AG09309 (cell line): ENCODE results near the gene MAP3K14.

Experiments
- DNase-seq: peaks from one replicate; pipeline ENCODE4 v3.0.0-alpha.2; 2010; ENCODE audit warnings: low read depth
- H3K4me3 ChIP-seq: 2 replicates; pipeline ENCODE4 v1.5.1; 2011; ENCODE audit warnings: mild to moderate bottlenecking, low read depth, low read length, moderate library complexity; ENCODE audit not compliant: control insufficient read depth
- TF ChIP-seq, protein P1 (sequence below): IDR thresholded peaks from 2 replicates; pipeline ENCODE4 v1.5.1; 2011; ENCODE audit warnings: mild to moderate bottlenecking, low read depth, low read length, inconsistent platforms; ENCODE audit not compliant: insufficient read depth, control insufficient read depth; ENCODE audit errors: missing control alignments

MAP3K14 gene

DNA sequence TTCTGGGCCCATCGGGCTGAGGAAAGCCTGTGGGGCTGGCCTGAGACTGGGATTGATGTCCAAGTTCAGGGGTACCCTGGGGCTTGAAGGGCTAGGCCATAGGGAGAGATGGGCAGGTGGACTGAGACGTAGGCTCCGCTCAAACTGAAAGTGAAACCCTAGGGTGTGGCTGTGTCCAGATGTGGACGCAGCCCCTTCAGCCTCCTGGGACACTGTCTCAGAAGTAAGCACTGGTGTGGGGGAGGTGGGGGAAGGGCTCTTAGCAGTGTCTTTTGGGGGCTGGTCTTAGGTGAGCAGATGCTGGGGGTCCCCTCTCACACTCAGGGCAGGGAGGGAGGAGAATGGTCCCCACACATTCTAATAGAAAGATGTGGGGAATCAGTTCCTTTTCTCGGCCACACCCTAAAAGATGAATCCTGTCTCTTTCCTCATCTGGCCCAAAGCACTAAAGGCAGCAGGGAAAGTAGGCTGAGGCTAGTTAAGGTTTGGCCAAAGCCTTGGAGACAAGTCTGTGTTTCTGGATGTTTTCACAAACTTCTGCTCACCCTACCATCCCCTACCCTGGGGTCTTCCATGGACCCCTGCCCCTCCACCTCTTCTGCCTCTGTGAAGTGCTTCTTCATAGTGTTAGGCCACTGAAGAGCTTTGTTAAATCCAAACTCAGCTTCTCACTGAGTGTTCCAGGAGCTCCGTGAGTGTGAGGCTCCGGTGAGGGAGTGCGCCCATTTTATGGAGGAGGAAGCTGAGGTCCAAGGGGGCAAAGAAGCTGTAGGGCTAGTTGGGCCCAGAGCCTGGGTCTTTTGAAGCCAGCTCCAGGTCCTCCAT is 89.5 kb downstream of the MAP3K14 start:
- H3K4me3 ChIP-seq = no peak overlapping the region
- DNase-seq = no peak
- TF ChIP-seq, protein P1, sequence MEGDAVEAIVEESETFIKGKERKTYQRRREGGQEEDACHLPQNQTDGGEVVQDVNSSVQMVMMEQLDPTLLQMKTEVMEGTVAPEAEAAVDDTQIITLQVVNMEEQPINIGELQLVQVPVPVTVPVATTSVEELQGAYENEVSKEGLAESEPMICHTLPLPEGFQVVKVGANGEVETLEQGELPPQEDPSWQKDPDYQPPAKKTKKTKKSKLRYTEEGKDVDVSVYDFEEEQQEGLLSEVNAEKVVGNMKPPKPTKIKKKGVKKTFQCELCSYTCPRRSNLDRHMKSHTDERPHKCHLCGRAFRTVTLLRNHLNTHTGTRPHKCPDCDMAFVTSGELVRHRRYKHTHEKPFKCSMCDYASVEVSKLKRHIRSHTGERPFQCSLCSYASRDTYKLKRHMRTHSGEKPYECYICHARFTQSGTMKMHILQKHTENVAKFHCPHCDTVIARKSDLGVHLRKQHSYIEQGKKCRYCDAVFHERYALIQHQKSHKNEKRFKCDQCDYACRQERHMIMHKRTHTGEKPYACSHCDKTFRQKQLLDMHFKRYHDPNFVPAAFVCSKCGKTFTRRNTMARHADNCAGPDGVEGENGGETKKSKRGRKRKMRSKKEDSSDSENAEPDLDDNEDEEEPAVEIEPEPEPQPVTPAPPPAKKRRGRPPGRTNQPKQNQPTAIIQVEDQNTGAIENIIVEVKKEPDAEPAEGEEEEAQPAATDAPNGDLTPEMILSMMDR = no peak

DNA sequence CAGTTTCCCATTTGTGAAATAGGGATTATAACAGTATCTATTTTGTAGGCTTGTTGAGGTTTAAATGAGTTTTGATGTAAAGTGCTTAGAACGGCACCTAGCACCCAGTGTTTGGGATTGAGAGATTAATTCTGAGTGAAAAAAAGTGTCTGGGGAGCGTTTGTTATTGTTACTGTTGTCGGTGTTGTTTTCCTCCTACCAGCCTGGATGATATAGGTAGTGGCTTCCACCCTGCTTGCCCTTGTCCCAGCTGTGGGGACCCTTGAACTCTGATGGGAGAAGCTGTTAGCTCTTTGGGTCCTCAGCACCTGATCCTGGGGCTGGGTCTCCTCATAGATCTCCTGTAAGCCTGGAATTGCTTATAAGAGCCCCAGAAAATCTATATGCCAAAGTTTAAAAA is 90.2 kb downstream of the MAP3K14 start:
- TF ChIP-seq, protein P1 = no peak
- H3K4me3 ChIP-seq = no peak overlapping the region
- DNase-seq = no peak

DNA sequence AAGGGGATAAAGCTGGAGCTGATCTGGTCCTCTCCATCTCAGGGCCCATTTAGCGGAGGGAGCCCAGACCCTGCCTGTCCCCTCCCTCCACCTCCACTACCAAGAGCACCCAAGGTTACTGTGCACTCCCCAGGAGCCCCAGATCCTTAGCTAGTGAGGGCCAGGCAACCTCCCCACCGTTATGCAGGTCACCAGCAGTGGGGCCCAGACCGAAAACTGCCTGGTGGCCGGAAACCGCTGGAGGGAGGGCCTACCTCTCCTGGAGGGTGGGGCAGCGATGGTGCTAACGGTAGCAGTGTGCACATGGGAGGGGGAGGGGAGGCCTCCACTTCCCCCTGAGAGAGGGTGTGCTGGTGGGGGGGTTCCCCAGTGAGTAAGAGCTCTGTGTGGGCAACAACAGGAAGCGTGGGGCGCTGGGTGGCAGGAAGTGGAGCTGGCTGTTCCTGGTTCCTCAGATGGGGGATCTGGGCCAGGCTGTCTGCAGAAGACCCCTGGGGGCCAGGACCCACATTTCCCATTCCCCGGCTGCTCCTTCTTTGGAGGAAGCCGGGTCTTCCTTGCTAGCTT is 90.8 kb downstream of the MAP3K14 start:
- no peak overlapping the region for H3K4me3 ChIP-seq
- DNase-seq = no peak
- TF ChIP-seq, protein P1 = no peak

DNA sequence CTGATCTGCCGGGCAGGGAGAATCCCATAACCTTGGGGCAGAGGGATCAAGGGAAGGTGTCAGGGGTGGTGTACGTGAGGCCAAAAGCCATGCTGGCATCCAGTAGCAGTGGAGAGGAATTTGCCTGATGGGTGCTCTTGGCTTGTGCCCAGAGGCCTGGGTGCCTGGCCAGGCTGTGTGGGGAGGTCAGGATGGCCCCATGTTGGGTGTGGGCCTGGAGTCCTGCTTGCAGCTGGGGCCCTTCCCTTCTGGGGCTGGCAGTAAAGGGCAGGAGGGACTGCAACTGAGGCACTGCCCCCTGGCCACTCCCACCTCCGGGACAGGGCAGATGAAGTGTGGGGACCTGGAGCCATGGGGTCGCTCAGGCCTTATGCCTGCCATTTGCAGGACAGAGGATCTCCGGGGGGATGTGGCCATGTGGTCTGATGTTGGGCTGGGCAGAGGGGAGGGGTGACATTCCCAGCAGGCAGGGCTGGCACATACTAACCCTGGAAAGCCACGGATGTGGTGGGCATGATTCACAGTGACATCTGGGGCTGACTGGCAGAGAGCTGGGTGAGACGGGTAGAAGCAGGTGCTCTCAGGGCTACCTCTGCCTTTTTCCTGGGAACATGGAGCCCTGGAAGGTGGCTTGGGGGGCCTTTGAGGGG is 91.6 kb downstream of the MAP3K14 start:
- no peak overlapping the region for H3K4me3 ChIP-seq
- TF ChIP-seq, protein P1 = no peak
- no peak for DNase-seq

DNA sequence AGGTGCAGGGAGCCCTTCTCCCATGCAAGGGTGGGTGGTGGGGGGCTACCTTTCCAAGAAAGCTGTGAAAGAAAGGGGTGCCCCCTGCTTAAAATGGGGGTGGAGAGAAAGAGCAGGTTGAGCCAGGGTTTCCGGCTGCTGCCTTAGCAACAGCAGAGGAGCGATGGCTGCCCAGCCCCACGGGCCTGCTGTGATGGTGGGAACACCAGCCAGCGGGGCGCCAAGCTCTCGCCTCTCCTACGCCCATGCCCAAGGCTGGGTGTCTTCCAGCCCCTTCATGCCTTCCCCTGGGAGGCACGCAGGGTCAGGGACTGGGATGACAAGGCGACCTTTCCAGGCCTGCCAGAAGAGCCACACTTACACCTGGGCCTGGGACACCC is 92.2 kb downstream of the MAP3K14 start:
- TF ChIP-seq, protein P1 = no peak
- DNase-seq = no peak
- H3K4me3 ChIP-seq = no peak overlapping the region

DNA sequence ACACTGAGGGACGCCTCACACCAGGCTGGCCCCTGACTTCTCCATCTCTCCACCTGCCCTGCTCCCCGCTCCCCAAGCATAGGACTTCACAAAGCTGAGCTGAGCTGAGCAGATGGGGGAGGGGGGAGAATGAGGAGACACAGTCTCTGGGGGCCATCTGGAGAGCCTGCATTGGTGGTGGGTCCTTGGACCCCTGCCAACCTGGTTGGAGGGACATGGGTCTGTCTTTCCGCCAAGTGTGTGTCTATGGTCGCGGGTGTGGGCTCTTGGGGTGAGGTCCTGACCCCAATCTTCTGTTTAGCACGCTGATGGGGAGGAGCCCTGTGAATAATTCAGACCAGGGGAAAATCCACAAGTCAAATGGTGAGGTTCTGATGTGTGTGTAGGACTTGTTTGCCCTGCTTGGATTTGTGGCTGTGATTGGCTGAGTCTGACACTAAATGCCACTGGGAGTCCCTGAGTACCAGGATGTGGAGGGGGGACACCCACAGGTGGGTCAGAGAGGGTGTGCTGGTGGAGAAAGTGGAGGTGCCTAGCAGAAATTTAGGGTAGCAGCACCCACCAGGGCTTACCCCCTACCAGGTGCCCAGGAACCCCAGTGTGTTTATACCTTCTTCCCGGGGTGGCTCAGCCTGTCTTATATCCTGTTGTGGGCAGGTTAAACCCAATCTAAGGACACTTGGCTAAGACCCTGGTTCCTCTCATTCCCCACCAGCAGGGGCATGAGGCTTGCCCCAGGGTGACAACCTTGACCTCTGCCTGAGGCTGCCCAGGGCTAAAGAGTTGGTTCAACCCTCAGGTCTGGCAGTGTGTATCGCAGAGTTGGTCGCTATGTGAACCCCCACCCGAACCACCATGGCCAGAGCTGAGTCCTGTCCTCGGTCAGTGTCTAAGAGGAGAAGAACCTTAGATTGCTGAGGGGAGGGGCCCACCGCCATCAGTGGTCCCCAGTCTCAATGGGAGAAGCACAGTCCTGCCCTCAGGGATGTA is 93.0 kb downstream of the MAP3K14 start:
- TF ChIP-seq, protein P1 = no peak
- no peak for DNase-seq
- H3K4me3 ChIP-seq = no peak overlapping the region
